A549 (cell line): ENCODE data around the gene TNIP2.

Experiments
- RFX5 ChIP-seq: fragments of 450-650 bp; IDR thresholded peaks from 2 replicates; pipeline ENCODE4 v1.7.1; 2014; ENCODE audit warnings: antibody characterized with exemption, mild to moderate bottlenecking, moderate library complexity
- TF ChIP-seq, protein P1 (sequence below): fragments of >200 bp; sonication (Bioruptor Twin); formaldehyde crosslinking; IDR thresholded peaks from 3 replicates; pipeline ENCODE4 v1.5.1; 2016
- TF ChIP-seq, protein P2 (sequence below): IDR thresholded peaks from 2 replicates; pipeline ENCODE4 v1.6.1; 2012

DNA sequence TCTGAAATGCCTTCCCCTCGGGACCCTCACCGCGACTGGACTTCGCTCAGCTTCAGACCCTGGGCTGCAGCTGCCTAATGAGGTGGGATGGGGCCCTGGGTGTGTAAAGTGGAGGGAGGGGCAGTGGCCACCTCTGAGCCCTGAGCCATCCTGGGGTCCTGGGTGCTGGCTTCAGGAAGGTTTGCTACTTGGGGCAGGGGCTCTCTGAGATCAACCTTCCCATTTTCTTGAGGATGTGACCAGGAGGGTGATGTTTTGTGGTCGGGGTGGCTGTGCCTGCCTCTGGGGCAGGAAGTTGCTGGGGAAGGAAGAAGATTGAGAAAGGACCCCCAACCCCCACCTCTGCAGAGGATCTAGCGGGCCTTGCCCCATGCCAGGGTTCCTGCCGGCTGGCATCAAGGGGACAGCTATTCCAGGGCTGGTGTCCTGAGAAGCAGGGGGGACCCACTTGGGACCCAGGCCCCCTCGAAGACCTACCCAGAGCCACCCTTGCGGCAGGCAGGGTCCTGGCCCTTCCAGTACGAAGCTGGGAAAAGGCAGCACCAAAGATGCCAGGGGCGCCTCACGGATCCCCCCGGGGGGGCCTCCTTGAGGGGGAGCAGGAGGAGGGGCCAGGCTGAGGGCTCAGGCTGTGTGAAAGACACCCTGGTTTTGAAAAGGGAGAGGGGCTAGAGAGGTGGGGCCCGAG, 43.2 kb upstream of the TNIP2 start:
- TF ChIP-seq, protein P1, sequence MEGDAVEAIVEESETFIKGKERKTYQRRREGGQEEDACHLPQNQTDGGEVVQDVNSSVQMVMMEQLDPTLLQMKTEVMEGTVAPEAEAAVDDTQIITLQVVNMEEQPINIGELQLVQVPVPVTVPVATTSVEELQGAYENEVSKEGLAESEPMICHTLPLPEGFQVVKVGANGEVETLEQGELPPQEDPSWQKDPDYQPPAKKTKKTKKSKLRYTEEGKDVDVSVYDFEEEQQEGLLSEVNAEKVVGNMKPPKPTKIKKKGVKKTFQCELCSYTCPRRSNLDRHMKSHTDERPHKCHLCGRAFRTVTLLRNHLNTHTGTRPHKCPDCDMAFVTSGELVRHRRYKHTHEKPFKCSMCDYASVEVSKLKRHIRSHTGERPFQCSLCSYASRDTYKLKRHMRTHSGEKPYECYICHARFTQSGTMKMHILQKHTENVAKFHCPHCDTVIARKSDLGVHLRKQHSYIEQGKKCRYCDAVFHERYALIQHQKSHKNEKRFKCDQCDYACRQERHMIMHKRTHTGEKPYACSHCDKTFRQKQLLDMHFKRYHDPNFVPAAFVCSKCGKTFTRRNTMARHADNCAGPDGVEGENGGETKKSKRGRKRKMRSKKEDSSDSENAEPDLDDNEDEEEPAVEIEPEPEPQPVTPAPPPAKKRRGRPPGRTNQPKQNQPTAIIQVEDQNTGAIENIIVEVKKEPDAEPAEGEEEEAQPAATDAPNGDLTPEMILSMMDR, result no peak
- no peak for TF ChIP-seq RFX5
- TF ChIP-seq, protein P2, sequence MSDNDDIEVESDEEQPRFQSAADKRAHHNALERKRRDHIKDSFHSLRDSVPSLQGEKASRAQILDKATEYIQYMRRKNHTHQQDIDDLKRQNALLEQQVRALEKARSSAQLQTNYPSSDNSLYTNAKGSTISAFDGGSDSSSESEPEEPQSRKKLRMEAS, result no peak
